Measurements from ENCODE around the gene MST1R.

The MST1R gene

DNA sequence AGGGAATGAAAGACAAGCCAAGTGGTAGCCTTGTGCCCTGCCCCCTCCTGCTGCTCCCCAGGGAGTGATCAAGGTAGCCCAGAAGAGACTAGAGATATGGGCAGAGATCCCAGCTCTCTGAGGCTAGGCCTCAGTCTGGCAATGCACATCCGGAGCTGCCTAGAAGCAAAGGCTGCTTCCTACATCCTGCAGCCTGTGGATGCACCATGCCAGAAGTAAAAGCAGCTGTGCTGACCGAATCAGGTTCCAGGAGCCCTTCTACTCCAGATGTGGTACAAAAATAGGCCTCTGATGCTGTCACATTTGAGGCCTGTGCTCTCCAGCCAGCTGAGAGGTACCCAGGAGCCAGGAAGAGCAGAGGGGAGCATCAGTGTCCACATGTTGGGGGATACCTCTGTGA is 63.3 kb downstream of the MST1R start:
- no peak for DNase-seq (ENCODE audit: low read depth, low spot score)

DNA sequence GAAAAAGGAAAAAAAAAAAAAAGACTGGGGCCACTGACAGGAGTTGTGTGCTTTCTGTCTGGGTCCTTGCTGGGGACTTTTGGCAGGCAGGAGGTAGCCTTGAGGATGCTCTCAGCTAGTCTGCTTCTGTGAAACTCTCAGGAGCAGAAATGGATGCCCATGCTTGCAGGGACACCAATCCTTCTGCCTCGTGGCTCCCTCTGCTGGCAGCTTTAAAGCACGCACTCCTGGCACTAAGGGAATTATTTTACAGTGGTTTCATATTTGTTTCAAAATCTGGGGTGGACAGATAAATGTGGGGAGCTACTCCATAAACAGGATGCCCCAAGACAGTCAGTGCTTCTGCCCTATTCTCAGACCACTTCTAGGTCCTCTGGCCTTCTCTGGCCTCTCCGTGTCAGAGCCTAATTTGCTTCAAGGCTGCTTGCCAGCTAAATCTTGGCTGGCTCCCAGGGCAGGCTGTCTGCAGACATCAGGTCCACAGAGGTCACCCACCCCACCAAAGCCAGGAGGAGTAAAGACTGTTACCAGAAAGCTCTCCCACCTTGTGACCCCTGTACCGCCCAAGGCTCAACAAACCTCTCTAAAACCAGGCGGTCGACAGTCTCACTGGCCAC is 64.4 kb downstream of the MST1R start:
- peak; percentile 50 for DNase-seq (ENCODE audit: low read depth, low spot score)

Measured in ELF-1 (cell line).